Skeletal muscle satellite cell (primary cell): Measurements from ENCODE around the gene ID2.

Source experiments
- H3K27me3 ChIP-seq: 2 replicates; pipeline ENCODE4 v1.7.0; 2013; ENCODE audit warnings: low read length; ENCODE audit not compliant: control insufficient read depth, insufficient read depth
- H3K36me3 ChIP-seq: 2 replicates; pipeline ENCODE4 v1.7.0; 2013; ENCODE audit warnings: mild to moderate bottlenecking, control low read depth, low read length; ENCODE audit not compliant: insufficient read depth
- H3K4me1 ChIP-seq: 2 replicates; pipeline ENCODE4 v1.7.0; 2013; ENCODE audit warnings: low read length; ENCODE audit not compliant: control insufficient read depth, insufficient read depth
- H3K4me2 ChIP-seq: 2 replicates; pipeline ENCODE4 v1.7.0; 2013; ENCODE audit warnings: mild to moderate bottlenecking, low read length
- H3K4me3 ChIP-seq: 2 replicates; pipeline ENCODE4 v1.7.0; 2013; ENCODE audit warnings: low read length
- H3K9ac ChIP-seq: 2 replicates; pipeline ENCODE4 v1.7.0; 2013; ENCODE audit warnings: mild to moderate bottlenecking, low read depth, low read length, moderate library complexity
- H3K9me3 ChIP-seq: replicated peaks from 2 replicates; pipeline ENCODE4 v1.7.0; 2013; ENCODE audit warnings: mild to moderate bottlenecking, control low read depth, low read length

The ID2 gene

DNA sequence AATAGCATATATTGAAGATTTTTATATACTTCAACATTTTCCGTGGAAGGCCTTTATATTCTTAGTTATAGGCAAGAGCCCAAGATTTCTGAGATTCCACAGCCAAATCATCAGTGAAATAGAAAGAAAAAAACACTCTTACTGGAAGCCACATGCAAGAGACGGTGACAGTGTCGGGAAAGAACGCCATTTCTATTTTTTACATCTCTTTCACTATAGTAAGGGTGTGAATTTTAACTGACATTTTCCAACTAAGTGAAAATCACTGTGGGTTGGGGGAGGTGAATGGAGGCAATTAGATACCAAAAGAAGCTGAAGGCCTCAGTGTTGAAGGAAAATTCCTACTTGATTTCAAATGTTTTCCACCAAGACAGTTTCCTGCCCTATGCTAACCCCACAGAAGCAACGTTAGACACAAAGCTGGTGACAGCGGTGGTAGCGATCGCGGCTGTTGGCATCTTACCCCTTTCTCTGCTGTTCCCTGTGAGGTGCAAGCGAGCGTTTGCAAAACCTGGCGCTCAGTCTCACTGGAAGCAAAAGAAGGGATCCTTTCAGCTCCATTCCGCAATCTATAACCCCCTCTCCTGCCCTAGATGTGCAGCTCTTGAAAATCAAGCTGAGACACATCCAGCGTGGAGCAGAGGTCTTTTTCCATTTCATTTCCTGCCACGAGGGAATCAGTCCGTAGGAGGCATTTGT, 20.0 kb downstream of the ID2 start:
- no peaks in the 10 kb centered on the region for H3K9me3 ChIP-seq
- H3K4me2 ChIP-seq = no peak overlapping the region
- peaks cover 18% of the 10 kb centered on the region for H3K27me3 ChIP-seq
- H3K9ac ChIP-seq = no peak overlapping the region
- no peaks in the 10 kb centered on the region for H3K36me3 ChIP-seq
- no peaks in the 10 kb centered on the region for H3K4me1 ChIP-seq
- no peak overlapping the region for H3K4me3 ChIP-seq

DNA sequence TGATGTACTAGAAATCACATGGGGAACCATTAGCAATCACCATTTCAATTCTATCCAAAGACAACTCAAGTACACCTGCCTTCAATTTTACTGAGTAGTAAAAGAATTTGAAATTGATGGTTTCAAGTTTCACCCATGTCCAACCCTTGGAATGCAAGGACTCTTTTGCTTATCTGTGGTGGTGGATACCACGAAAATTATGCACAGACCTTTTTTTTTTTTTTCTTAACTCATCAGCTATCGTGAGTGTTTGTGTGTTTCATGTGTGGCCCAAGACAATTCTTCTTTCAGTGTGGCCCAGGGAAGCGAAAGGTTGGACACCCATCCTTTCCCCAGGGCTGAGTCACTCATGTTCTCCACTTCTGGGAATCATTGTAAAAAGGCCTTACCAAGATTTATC, 23.1 kb downstream of the ID2 start:
- Histone ChIP-seq H3K4me1 (no peaks in the 10 kb centered on the region), H3K9me3 (no peaks in the 10 kb centered on the region), H3K4me2 (no peak overlapping the region), H3K27me3 (peaks cover 10% of the 10 kb centered on the region), H3K36me3 (no peaks in the 10 kb centered on the region), H3K9ac (no peak overlapping the region), H3K4me3 (no peak overlapping the region)

DNA sequence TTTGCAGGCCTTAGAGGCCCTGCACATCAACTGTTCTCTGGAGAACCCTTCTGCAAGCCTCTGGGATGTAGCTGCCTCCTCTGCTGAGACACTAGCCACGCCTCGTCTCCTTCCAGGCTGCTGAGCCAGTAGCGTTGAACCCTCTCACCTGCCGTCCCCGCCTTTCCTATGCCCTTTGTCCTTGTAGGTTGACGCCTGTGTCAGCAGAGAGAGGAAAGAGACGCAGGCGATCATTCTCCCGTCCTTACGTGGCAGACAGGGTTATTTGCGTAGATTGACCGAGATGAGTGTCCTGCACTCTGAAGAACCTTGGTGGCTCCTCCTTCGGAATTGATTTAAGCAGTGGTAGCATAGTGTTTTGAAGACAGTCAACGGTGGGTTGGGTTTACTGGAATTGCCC, 27.8 kb downstream of the ID2 start:
- no peaks in the 10 kb centered on the region for H3K36me3 ChIP-seq

DNA sequence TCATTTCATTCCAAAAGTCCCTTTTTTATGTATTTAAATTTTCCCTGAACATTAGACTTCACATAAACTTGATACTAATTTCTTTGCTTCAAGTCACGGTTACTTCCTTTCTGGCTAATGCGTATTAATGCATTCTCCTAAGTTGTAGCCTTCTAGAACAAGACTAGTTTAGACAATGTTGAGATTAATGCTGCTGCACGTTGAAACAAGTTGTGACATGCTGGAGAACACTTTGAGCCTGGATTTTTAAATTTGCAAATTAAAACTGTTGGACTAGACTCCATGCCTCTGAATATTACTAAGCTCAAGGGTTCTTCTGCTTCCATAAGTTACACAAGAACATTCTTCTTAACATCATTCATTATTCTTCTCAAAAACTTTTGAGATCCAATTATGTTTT, 29.1 kb downstream of the ID2 start:
- Histone ChIP-seq H3K9ac (no peak overlapping the region), H3K4me1 (no peaks in the 10 kb centered on the region), H3K36me3 (no peaks in the 10 kb centered on the region), H3K4me2 (no peak overlapping the region), H3K27me3 (peaks cover 5% of the 10 kb centered on the region), H3K9me3 (no peaks in the 10 kb centered on the region), H3K4me3 (no peak overlapping the region)

More for the DNA sequence above, 27.8 kb downstream of the ID2 start:
- H3K9me3 ChIP-seq = no peaks in the 10 kb centered on the region
- no peaks in the 10 kb centered on the region for H3K4me1 ChIP-seq
- H3K27me3 ChIP-seq = peaks cover 5% of the 10 kb centered on the region
- H3K9ac ChIP-seq = no peak overlapping the region
- no peak overlapping the region for H3K4me2 ChIP-seq
- no peak overlapping the region for H3K4me3 ChIP-seq

DNA sequence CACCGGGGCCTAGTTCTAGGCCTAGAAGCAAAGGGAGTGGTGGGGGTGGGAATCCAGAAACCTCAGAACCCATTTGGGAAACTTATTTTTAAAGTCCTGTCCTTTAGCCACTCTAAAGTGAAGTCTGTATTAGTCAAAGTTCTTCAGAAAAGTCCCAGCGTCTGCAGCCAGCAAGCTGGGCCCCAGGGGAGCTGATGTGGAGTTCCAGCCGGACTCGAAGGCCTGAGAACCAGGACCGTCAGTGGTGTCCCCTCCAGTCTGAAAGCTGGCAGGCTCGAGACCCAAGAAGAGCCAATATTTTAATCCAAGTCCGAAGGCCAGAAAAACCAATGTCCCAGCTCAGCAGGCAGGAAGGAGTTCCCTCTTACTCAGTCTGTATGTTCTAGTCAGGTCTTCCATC, 32.4 kb downstream of the ID2 start:
- no peak overlapping the region for H3K4me3 ChIP-seq
- H3K36me3 ChIP-seq = no peaks in the 10 kb centered on the region
- H3K4me2 ChIP-seq = no peak overlapping the region
- H3K4me1 ChIP-seq = no peaks in the 10 kb centered on the region
- peaks cover 5% of the 10 kb centered on the region for H3K27me3 ChIP-seq
- H3K9ac ChIP-seq = no peak overlapping the region
- no peaks in the 10 kb centered on the region for H3K9me3 ChIP-seq

DNA sequence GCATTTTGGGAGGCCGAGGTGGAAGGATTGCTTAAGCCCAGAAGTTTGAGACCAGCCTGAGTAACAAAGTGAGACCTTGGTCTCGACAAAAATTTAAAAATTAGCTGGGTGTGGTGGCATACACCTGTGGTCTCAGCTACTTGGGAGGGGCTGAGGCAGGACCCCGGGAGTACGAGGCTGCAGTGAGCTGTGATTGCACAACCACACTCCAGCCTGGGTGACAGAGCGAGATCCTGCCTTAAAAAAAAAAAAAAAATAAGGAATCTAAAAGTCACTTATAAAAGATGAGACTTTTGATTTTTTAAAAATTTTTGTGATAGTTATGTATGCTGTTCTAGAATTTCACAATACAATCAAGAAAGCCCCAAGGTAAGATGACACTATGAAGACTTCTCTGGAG, 33.1 kb downstream of the ID2 start:
- no peak overlapping the region for H3K4me3 ChIP-seq
- no peaks in the 10 kb centered on the region for H3K9me3 ChIP-seq
- no peak overlapping the region for H3K4me2 ChIP-seq
- H3K4me1 ChIP-seq = no peaks in the 10 kb centered on the region
- H3K36me3 ChIP-seq = no peaks in the 10 kb centered on the region
- no peak overlapping the region for H3K9ac ChIP-seq
- H3K27me3 ChIP-seq = no peaks in the 10 kb centered on the region

DNA sequence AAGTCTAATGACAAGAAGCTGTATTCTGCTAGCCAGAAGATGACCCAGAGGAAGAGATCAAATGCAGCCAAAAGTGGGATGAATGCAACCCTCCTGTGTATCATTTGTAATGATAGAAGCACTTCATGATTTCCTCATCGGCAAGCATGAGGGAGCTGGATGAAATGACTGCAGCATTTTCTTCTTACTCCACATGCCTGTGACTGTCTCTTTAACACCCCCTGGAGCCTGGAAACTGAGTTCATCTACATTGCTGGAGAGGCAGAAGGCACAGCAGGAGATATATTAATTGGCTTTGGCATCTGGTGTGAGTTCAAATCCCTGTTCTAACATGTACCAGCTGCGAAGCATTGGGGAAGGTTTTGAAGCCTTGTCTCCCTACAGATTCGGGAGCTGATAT, 37.7 kb downstream of the ID2 start:
- no peaks in the 10 kb centered on the region for H3K36me3 ChIP-seq
- H3K9ac ChIP-seq = no peak overlapping the region
- H3K4me2 ChIP-seq = no peak overlapping the region
- H3K9me3 ChIP-seq = no peaks in the 10 kb centered on the region
- no peak overlapping the region for H3K4me3 ChIP-seq
- no peaks in the 10 kb centered on the region for H3K4me1 ChIP-seq
- no peaks in the 10 kb centered on the region for H3K27me3 ChIP-seq

DNA sequence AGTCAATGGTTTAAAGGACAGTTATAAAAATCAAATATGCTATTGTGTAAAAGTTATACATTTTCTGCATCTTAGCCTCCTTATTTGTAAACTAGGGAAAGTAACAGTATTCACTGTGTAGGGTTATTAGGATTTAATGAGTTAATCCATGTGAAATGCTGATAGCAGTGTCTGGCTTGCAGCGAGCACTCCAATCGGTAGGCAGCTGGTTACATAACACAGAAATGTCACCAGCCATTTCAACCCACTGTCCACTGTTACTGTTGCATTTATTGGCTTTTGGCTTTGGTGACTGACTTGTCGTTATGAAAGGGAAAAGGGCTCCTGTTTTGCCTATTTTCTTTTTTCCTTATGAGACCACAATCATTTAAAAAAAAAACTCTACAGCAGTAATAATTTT, 38.9 kb downstream of the ID2 start:
- Histone ChIP-seq H3K4me2 (no peak overlapping the region), H3K36me3 (no peaks in the 10 kb centered on the region), H3K9ac (no peak overlapping the region), H3K27me3 (no peaks in the 10 kb centered on the region), H3K4me1 (no peaks in the 10 kb centered on the region), H3K4me3 (no peak overlapping the region), H3K9me3 (no peaks in the 10 kb centered on the region)

DNA sequence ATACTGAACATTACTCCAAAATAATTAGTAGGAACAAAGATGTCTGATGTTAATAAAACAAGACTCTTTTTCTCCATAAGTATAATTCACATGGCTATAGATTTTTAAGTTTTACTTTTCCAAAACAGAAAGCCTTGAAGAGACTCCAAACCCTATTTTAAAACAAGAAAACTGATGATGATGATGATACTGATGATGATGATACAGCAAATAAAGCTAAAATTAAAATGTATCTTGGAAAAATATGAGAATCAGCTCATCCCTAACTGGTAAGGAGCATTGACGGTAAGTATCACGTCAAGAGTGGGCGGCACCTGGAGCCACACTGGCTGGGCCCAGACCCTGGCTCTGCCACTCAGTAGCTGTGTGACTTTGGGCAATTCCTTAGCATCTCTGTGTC, 39.6 kb downstream of the ID2 start:
- Histone ChIP-seq H3K36me3 (no peaks in the 10 kb centered on the region), H3K4me2 (no peak overlapping the region), H3K4me3 (no peak overlapping the region), H3K4me1 (no peaks in the 10 kb centered on the region), H3K9me3 (no peaks in the 10 kb centered on the region), H3K9ac (no peak overlapping the region), H3K27me3 (no peaks in the 10 kb centered on the region)

DNA sequence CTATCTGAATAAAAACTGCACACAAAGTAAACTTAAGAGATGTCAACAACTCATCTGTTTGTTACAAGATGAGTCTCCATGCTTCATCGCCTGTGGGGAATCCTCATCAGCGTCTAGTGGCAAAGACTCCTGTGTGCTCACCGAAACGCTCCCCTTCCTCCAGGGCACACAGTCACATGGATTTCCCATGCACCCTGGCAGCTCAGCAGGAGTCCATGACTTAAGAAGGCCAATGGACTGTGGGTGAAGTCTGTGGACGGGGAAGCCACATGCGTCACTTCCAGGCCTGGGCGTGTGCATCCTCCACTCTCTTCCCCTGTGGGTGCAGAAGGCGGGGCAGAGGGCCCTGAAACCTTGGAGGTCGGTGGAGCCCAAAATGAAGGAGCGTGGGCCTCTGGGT, 41.1 kb downstream of the ID2 start:
- Histone ChIP-seq H3K9me3 (no peaks in the 10 kb centered on the region), H3K27me3 (no peaks in the 10 kb centered on the region), H3K4me1 (no peaks in the 10 kb centered on the region), H3K9ac (no peak overlapping the region), H3K4me3 (no peak overlapping the region), H3K4me2 (no peak overlapping the region), H3K36me3 (peaks cover 8% of the 10 kb centered on the region)

DNA sequence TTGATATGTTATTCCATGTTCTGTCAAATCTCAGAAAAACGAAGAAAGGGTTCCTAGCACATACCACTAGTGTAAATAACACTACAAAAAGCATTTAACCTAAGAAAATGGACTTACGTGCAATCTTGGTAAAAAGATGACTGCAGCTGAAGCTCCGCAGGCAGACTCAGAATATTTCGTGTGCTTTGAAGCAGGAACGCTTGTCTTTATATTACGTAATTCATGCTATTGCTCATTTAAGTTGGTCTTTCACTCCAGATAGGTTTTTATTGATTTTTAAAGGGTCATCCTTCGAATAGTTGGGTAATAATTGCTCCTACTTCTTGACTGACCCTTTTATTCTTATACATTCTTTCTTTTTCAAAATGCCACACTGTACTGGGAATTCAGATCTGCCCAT, 44.0 kb downstream of the ID2 start:
- peaks cover 11% of the 10 kb centered on the region for H3K4me1 ChIP-seq
- no peak overlapping the region for H3K9ac ChIP-seq
- peaks cover 27% of the 10 kb centered on the region for H3K36me3 ChIP-seq
- no peak overlapping the region for H3K4me2 ChIP-seq
- H3K27me3 ChIP-seq = no peaks in the 10 kb centered on the region
- H3K9me3 ChIP-seq = no peaks in the 10 kb centered on the region
- H3K4me3 ChIP-seq = no peak overlapping the region

DNA sequence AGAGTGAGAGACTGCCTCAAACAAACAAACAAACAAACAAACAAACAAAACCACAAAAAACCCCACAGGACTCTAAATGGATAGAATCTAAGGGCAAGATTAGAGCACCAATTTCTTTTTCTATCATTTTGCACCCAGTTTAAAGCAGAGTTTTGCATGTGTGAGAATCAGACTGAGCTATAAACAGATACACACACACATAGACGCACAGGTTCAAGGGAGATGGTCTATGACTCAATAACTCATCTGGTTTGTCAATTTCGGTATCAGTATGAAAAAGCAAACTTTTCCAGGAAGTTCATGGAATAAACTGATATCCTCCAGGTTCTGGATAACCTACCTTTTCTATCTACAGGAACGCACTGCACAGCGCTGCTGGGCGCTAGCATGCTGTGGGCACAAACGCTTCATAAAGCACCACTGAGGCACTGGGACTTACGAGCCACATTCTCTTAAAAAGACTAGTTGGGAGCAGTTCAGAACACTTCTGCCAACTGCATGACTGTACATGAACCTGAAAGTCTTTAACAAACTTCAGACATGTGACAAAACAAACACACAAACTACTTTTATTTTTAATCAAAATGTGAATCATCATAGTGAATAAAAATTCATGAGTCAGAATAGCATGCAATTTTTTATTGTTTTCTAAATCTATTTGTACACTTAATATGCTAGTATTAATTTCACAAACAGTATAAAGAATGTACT, 46.6 kb downstream of the ID2 start:
- Histone ChIP-seq H3K4me3 (no peak overlapping the region), H3K36me3 (peaks cover 50% of the 10 kb centered on the region), H3K4me1 (peaks cover 11% of the 10 kb centered on the region), H3K9ac (no peak overlapping the region), H3K9me3 (no peaks in the 10 kb centered on the region), H3K4me2 (no peak overlapping the region), H3K27me3 (no peaks in the 10 kb centered on the region)
